H1 (cell line): ENCODE measurements around the gene IL4. TPM values are rescaled to one million over a fixed set of nuclear protein-coding genes. Genes with fewer than 3 reads are reported as not detected.

Experiments
- CTCF ChIA-PET: fragments of 300-600 bp; sonication (Branson Sonifier 250); formaldehyde crosslinking; loops from one replicate; lab custom pipeline; 2021; ENCODE audit not compliant: partially characterized antibody; lab: Charles Lee
- POLR2A ChIA-PET: fragments of 300-600 bp; sonication (Branson Sonifier 250); formaldehyde crosslinking; loops from one replicate; lab custom pipeline; 2021; ENCODE audit warnings: inconsistent platforms; ENCODE audit not compliant: partially characterized antibody; lab: Charles Lee
- DNase-seq, 2 experiments: peaks; one replicate each; pipeline versions ENCODE4 v3.0.0 to v3.0.0-alpha.2; 2010 to 2022; ENCODE audit warnings: low spot score in 2 of 2, low read depth in 1 of 2, mixed read lengths in 1 of 2
- FAIRE-seq: peaks from 2 replicates; lab custom pipeline; 2011; peaks lifted over from hg19 to GRCh38; lab: Jason Lieb, UNC
- H2AFZ ChIP-seq: 2 replicates; pipeline ENCODE4 v1.8.1; 2012; ENCODE audit warnings: low read length, inconsistent platforms
- H2AK5ac ChIP-seq: 2 replicates; pipeline ENCODE4 v1.6.1; 2013; ENCODE audit warnings: low read depth, low read length
- H2BK120ac ChIP-seq: replicated peaks from 2 replicates; pipeline ENCODE3; 2013; ENCODE audit warnings: low read depth, low read length, inconsistent platforms
- H2BK12ac ChIP-seq: 2 replicates; pipeline ENCODE4 v1.6.1; 2013; ENCODE audit warnings: low read depth, low read length
- H2BK15ac ChIP-seq: 2 replicates; pipeline ENCODE4 v1.6.1; 2013; ENCODE audit warnings: low read length
- H2BK20ac ChIP-seq: 2 replicates; pipeline ENCODE4 v1.6.1; 2013; ENCODE audit warnings: low read length
- H2BK5ac ChIP-seq: 2 replicates; pipeline ENCODE4 v1.6.1; 2013; ENCODE audit warnings: low read depth, low read length
- H3K14ac ChIP-seq: 2 replicates; pipeline ENCODE4 v1.6.1; 2013; ENCODE audit warnings: inconsistent platforms; ENCODE audit not compliant: insufficient read length
- H3K18ac ChIP-seq: 2 replicates; pipeline ENCODE4 v1.6.1; 2013; ENCODE audit warnings: low read length; ENCODE audit errors: extremely low read depth
- H3K23ac ChIP-seq: 2 replicates; pipeline ENCODE4 v1.6.1; 2013; ENCODE audit warnings: inconsistent platforms; ENCODE audit not compliant: insufficient read length
- H3K23me2 ChIP-seq: 2 replicates; pipeline ENCODE4 v1.6.1; 2013; ENCODE audit warnings: low read depth, low read length
- H3K27ac ChIP-seq: 2 replicates; pipeline ENCODE4 v1.6.1; 2011; ENCODE audit warnings: low read depth, low read length, inconsistent platforms
- H3K27me3 ChIP-seq, 4 experiments: replicated peaks in 1 of 4; 1 replicate in 1 of 4; 2 replicates in 3 of 4; pipeline versions ENCODE4 v1.6.1 to v1.8.1; 2011 to 2013; ENCODE audit warnings: low read length in 3 of 4, mild to moderate bottlenecking in 3 of 4, inconsistent platforms in 2 of 4, mixed read lengths in 2 of 4, moderate library complexity in 1 of 4; ENCODE audit not compliant: control insufficient read depth in 3 of 4, insufficient read depth in 3 of 4; ENCODE audit errors: extremely low read depth in 1 of 4
- H3K36me3 ChIP-seq, 4 experiments: 2 replicates each; pipeline versions ENCODE4 v1.6.1 to v1.8.1; 2011 to 2013; ENCODE audit warnings: mild to moderate bottlenecking in 4 of 4, low read length in 3 of 4, moderate library complexity in 2 of 4, control low read depth in 1 of 4, inconsistent platforms in 1 of 4; ENCODE audit not compliant: insufficient read depth in 4 of 4, control insufficient read depth in 2 of 4
- H3K4ac ChIP-seq: replicated peaks from 2 replicates; pipeline ENCODE3; 2013; ENCODE audit warnings: low read length, low read depth, mixed read lengths, inconsistent platforms; ENCODE audit not compliant: insufficient read length
- H3K4me1 ChIP-seq, 4 experiments: replicated peaks in 1 of 4; 1 replicate in 1 of 4; 2 replicates in 3 of 4; pipeline versions ENCODE4 v1.6.1 to v1.8.1; 2011 to 2013; ENCODE audit warnings: low read length in 3 of 4, inconsistent platforms in 2 of 4, mixed read lengths in 1 of 4; ENCODE audit not compliant: insufficient read depth in 4 of 4, control insufficient read depth in 3 of 4
- H3K4me2 ChIP-seq, 2 experiments: 2 replicates each; pipeline versions ENCODE4 v1.6.1 to v1.8.1; 2011 to 2013; ENCODE audit warnings: low read depth in 2 of 2, low read length in 2 of 2, control low read depth in 1 of 2, inconsistent platforms in 1 of 2, mild to moderate bottlenecking in 1 of 2; ENCODE audit not compliant: insufficient read depth in 1 of 2
- H3K4me3 ChIP-seq, 4 experiments: fragments of 200-600, 300-600 bp in 1 of 4; sonication (generic), shearing (Covaris generic), sonication (Bioruptor Twin) in 1 of 4; 2 replicates each; pipeline versions ENCODE4 v1.5.1 to v1.8.1; 2011 to 2016; ENCODE audit warnings: low read length in 4 of 4, low read depth in 3 of 4, control low read depth in 2 of 4, inconsistent platforms in 2 of 4, mild to moderate bottlenecking in 2 of 4, mixed read lengths in 1 of 4, moderate library complexity in 1 of 4; ENCODE audit not compliant: insufficient read depth in 2 of 4; ENCODE audit errors: extremely low read depth in 1 of 4
- H3K56ac ChIP-seq: replicated peaks from 2 replicates; pipeline ENCODE3; 2013; ENCODE audit warnings: low read depth, mild to moderate bottlenecking, mixed read lengths, low read length, inconsistent platforms; ENCODE audit not compliant: insufficient read length
- H3K79me1 ChIP-seq: 2 replicates; pipeline ENCODE4 v1.6.1; 2013; ENCODE audit warnings: low read depth, low read length, control low read depth
- H3K79me2 ChIP-seq, 2 experiments: 2 replicates each; pipeline versions ENCODE4 v1.6.1 to v1.8.1; 2012 to 2013; ENCODE audit warnings: low read length in 2 of 2, mild to moderate bottlenecking in 2 of 2, inconsistent platforms in 1 of 2; ENCODE audit not compliant: insufficient read depth in 2 of 2, control insufficient read depth in 1 of 2
- H3K9ac ChIP-seq, 4 experiments: replicated peaks in 1 of 4; 1 replicate in 1 of 4; 2 replicates in 3 of 4; pipeline versions ENCODE4 v1.6.1 to v1.8.1; 2011 to 2013; ENCODE audit warnings: low read depth in 3 of 4, low read length in 3 of 4, control low read depth in 2 of 4, mild to moderate bottlenecking in 2 of 4, moderate library complexity in 2 of 4, inconsistent platforms in 1 of 4; ENCODE audit errors: extremely low read depth in 1 of 4
- H3K9me3 ChIP-seq, 2 experiments: 2 replicates each; pipeline versions ENCODE4 v1.6.1 to v1.8.1; 2012 to 2013; ENCODE audit warnings: mild to moderate bottlenecking in 2 of 2, moderate library complexity in 2 of 2, control low read depth in 1 of 2, inconsistent platforms in 1 of 2, low read depth in 1 of 2, low read length in 1 of 2, mixed read lengths in 1 of 2; ENCODE audit not compliant: insufficient read depth in 2 of 2
- H4K20me1 ChIP-seq, 2 experiments: replicated peaks in 1 of 2; 2 replicates each; pipeline versions ENCODE3 to v1.8.1; 2011 to 2013; ENCODE audit warnings: inconsistent platforms in 2 of 2, low read length in 2 of 2, mild to moderate bottlenecking in 1 of 2; ENCODE audit not compliant: insufficient read depth in 2 of 2, control insufficient read depth in 1 of 2
- H4K5ac ChIP-seq: 2 replicates; pipeline ENCODE4 v1.6.1; 2013; ENCODE audit warnings: low read length, low read depth, mixed read lengths, inconsistent platforms; ENCODE audit not compliant: insufficient read length
- H4K8ac ChIP-seq: 2 replicates; pipeline ENCODE4 v1.8.0; 2013; ENCODE audit warnings: mild to moderate bottlenecking, moderate library complexity, low read length, inconsistent platforms; ENCODE audit not compliant: insufficient read depth; ENCODE audit errors: extremely low read depth
- H4K91ac ChIP-seq: replicated peaks from 2 replicates; pipeline ENCODE3; 2013; ENCODE audit warnings: low read length, mixed read lengths, inconsistent platforms; ENCODE audit not compliant: insufficient read length
- FOSL1 ChIP-seq: IDR thresholded peaks from 2 replicates; pipeline ENCODE4 v1.6.1; 2011; ENCODE audit warnings: mild to moderate bottlenecking, low read depth, low read length, moderate library complexity; ENCODE audit not compliant: insufficient read depth
- RNF2 ChIP-seq: fragments of 200-900, 300-1000 bp; sonication (generic); IDR thresholded peaks from 2 replicates; pipeline ENCODE4 v1.7.1; 2016; ENCODE audit warnings: borderline replicate concordance, low read depth, mild to moderate bottlenecking, antibody characterized with exemption, low read length; ENCODE audit not compliant: poor library complexity, severe bottlenecking; ENCODE audit errors: missing control alignments
- RXRA ChIP-seq: IDR thresholded peaks from 2 replicates; pipeline ENCODE4 v1.6.1; 2011; ENCODE audit warnings: low read depth, mild to moderate bottlenecking, low read length, moderate library complexity; ENCODE audit not compliant: insufficient read depth
- TAF1 ChIP-seq: IDR thresholded peaks from 2 replicates; pipeline ENCODE4 v1.6.1; 2011; ENCODE audit warnings: mild to moderate bottlenecking, low read depth, low read length
- WGBS, 2 experiments: shearing (Covaris generic) in 1 of 2; methylation state at CpG; one replicate each; pipeline versions ENCODE4 v1.1.6 to v1.1.7; 2013 to 2015; ENCODE audit warnings: low lambda C conversion rate in 2 of 2, mixed read lengths in 2 of 2, inconsistent platforms in 1 of 2, low coverage in 1 of 2, missing lambda C conversion rate in 1 of 2; ENCODE audit not compliant: insufficient replicate concordance in 2 of 2, insufficient coverage in 1 of 2, insufficient read length in 1 of 2; ENCODE audit errors: extremely low coverage in 1 of 2, missing lambda C conversion rate in 1 of 2; 5-methylcytosine and 5-hydroxymethylcytosine counted together
- polyA plus RNA-seq, 7 experiments: library from polyadenylated mRNA; depleted of rRNA in 3 of 7; stranded (reverse) in 5 of 7; unstranded in 2 of 7; fragments of >200 nt in 5 of 7; fragments of 200-250 nt in 2 of 7; gene quantifications; 1 replicate in 5 of 7; 2 replicates in 1 of 7; 4 replicates in 1 of 7; pipeline versions ENCODE4 v1.2.1 to v1.2.3, GENCODE V29; 2011 to 2013; ENCODE audit warnings: missing spikeins in 2 of 7, mixed read lengths in 2 of 7
- total RNA-seq: library from RNA; stranded (reverse); fragmentation: NEBNext Ultra II Directional; extraction: Animal tissue kit (Norgen Biotek cat#: 25700); gene quantifications from 2 replicates; pipeline ENCODE4 v1.2.1, GENCODE V29; 2021
- TF ChIP-seq, protein P1 (sequence below): IDR thresholded peaks from 2 replicates; pipeline ENCODE4 v1.6.1; 2012; ENCODE audit warnings: low read length, inconsistent platforms

IL4 gene
- total and polyA plus RNA-seq, 2 of the 8 experiments (the other 6 are each of a cell fraction or from before 2014, with no cell fraction given) = not detected

DNA sequence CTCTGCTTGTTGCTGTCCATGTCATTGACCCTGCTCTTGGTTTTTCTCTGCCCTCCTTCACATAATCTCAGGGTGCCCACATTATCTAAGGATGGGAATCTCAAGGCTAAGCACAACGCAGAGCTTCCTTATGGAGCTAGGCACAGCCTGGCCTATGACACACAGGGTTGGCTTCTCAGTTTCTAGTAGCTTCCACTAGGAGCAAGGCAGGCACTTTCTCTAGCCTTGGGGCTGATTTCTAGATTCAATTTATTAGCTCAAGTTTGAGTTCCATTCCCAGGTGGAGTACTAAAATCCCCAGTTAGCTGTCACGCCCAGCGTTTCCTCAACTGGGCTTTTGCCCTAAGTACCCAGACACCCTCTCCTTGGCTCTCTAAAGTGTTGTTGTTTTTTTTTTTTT lies 12.4 kb downstream of the IL4 start:
- Histone ChIP-seq H4K8ac (no peak overlapping the region), H3K4ac (no peak overlapping the region), H3K27ac (no peak overlapping the region), H3K27me3 (no peaks in the 10 kb centered on the region), H3K9me3 (no peaks in the 10 kb centered on the region), H3K79me1 (no peaks in the 10 kb centered on the region), H3K4me2 (no peak overlapping the region), H3K23me2 (no peaks in the 10 kb centered on the region; the same call in 1 of the 2 replicates), H4K5ac (no peak overlapping the region), H3K79me2 (no peaks in the 10 kb centered on the region), H3K36me3 (no peaks in the 10 kb centered on the region)
- WGBS, 2 experiments = 82% methylated on average over 3 of the region's 3 CpGs; no CpG with 5 or more reads in 1 of the 2 experiments
- TF ChIP-seq FOSL1 = no peak
- TF ChIP-seq, protein P1, sequence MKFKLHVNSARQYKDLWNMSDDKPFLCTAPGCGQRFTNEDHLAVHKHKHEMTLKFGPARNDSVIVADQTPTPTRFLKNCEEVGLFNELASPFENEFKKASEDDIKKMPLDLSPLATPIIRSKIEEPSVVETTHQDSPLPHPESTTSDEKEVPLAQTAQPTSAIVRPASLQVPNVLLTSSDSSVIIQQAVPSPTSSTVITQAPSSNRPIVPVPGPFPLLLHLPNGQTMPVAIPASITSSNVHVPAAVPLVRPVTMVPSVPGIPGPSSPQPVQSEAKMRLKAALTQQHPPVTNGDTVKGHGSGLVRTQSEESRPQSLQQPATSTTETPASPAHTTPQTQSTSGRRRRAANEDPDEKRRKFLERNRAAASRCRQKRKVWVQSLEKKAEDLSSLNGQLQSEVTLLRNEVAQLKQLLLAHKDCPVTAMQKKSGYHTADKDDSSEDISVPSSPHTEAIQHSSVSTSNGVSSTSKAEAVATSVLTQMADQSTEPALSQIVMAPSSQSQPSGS = no peak
- TF ChIP-seq RNF2 = no peak
- no peak for TF ChIP-seq RXRA
- no peak for TF ChIP-seq TAF1
- TF ChIP-seq, all 59 proteins: peak for 0
- CTCF ChIA-PET = interaction anchor here (0.6 to 3.1 kb wide), 4 partner anchors 9 to 1371 kb away, joined by 3 to 18 read pairs (median 3); no protein-coding TSS in a partner anchor
- H4K91ac ChIP-seq = no peak overlapping the region
- no peak overlapping the region for H3K18ac ChIP-seq
- H3K9ac ChIP-seq = no peak overlapping the region
- no peak overlapping the region for H3K14ac ChIP-seq
- H2AFZ ChIP-seq = no peak overlapping the region
- H2BK120ac ChIP-seq = no peak overlapping the region
- DNase-seq (no peak), FAIRE-seq (no peak)
- H3K4me1 ChIP-seq = no peaks in the 10 kb centered on the region
- H2BK20ac ChIP-seq = no peak overlapping the region
- no peak overlapping the region for H3K56ac ChIP-seq
- H2AK5ac ChIP-seq = no peak overlapping the region
- no peak overlapping the region for H2BK12ac ChIP-seq
- H3K4me3 ChIP-seq = no peak overlapping the region
- H2BK15ac ChIP-seq = no peak overlapping the region
- no peak overlapping the region for H3K23ac ChIP-seq
- no peak overlapping the region for H2BK5ac ChIP-seq
- POLR2A ChIA-PET = no interaction called here
- H4K20me1 ChIP-seq = no peaks in the 10 kb centered on the region
